HG03196 (cell line): Measurements from ENCODE around the gene THOC1.

ENCODE experiments used
- ATAC-seq: cut with Tn5 transposase; IDR thresholded peaks from one replicate; pipeline ENCODE4 v1.9.1; 2021; ENCODE audit not compliant: unreplicated experiment

Gene THOC1

GRCh38 chr18:220708-221107 is 47.1 kb downstream of the THOC1 start:
- no peak for ATAC-seq

DNA sequence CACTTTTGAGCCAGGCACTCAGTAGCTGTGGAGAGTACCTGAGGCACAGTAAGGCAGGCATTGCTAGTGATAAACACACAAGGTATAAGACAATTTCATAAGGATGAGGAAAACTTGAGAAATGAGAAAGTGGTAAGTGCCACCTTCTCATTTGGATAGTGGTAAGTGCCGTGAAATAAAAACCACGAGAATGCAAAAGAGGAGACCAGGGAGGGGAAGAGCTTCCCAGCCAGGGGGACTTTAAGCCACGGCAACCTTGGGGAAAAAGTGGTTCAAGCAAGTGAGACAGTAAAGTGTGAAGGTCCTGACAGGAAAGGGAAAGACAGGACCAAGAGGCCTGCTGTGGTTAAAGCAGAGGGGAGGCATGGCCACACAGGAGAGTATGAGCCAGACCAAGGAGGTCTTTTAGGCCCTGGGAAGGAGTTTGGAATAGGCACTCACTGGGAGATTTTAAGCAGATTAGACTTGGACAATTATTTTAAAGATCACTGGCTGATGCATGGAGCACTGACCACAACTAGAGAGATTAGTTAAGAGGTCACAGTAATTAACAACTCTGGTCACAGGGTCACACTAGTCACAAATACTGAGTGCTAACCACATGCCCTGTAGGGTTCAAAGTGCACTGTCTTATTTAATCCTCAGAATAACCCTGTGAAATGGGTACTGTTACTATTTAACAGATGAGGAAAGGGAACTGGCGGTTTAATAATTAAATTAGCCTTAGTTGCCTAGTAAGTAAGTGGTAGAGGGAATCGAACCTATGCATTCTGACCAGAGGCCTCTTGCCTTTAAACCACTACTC is 50.1 kb downstream of the THOC1 start:
- ATAC-seq, result no peak

DNA sequence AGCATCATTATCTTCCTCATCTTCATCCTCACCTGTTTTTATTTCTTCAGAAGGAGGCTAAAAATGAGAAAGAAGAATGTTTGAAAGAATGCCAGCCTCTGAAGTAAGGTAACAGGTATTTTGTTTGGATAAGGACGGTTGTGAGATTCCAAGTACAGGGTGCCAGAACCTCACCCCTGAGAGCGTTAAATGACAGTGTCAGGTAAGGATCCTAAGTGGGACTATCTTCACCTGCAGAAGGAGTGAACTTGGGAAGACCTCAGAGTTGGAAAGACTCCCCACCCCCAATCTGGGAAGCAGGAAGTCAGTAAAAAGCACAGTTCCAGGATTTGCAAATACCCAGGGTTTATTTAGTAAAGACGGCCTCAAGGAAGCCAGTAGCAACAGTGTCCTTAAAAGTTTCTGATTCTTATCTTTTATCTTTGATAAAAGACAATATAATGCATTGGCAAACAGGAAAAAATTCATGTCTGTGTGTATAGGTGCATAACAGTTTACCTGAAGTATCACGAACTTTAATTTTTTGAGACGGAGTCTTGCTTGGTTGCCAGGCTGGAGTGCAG is 52.3 kb downstream of the THOC1 start:
- ATAC-seq, result no peak

- no peak for ATAC-seq
Observed at GRCh38 chr18:213966-214365, 53.9 kb downstream of the THOC1 start.

- no peak for ATAC-seq
Observed at GRCh38 chr18:213505-213904, 54.3 kb downstream of the THOC1 start.

- ATAC-seq, result no peak
Observed at GRCh38 chr18:212780-213179, 55.1 kb downstream of the THOC1 start.

- no peak for ATAC-seq
Observed at GRCh38 chr18:211582-211981, 56.3 kb downstream of the THOC1 start.

GRCh38 chr18:210733-211132 is 57.1 kb downstream of the THOC1 start:
- ATAC-seq, result no peak

- ATAC-seq, result no peak
Observed at GRCh38 chr18:210075-210474, 57.8 kb downstream of the THOC1 start.

- no peak for ATAC-seq
Observed at GRCh38 chr18:199768-200167, 68.1 kb downstream of the THOC1 start.

DNA sequence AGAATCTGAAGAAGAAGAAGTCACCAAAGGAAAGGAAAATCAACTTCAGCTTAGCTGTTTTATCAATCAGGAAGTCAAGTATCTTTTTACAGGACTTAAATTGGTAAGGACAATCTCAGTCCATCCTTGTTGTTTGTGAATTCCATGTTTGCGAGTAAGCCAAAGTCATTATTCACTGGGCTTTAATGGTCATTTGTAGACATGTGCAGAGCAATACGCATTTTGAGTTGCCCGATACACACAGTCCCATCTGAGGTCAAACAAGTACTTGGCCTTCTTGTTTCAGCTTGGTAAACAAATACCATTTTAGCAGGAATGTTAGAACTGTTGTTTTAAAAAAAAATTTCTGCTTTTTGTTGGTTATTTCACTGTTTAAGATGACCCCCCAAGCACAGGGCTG is 68.6 kb downstream of the THOC1 start:
- no peak for ATAC-seq

DNA sequence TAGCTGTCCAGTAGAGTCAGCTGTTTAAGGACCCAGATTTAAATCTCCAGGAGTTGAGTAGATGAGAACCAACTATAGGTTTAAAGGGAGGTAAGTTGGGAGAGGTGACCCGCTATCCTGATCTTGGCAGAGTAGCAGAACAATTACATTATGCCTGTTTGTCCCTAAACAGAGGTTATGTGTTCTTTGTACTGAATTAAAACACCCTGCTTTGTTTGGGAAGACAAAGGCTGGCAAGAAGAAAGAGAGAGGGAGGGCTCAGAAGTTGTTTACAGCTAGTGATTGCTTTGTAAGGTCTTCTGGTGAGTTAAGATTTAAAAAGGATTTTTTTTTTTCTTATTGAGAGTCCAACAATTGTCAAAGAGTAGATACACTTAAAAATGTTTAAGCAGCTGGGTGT is 72.2 kb downstream of the THOC1 start:
- ATAC-seq, result no peak

- ATAC-seq, result no peak
Observed at GRCh38 chr18:192801-193200, 75.0 kb downstream of the THOC1 start.

DNA sequence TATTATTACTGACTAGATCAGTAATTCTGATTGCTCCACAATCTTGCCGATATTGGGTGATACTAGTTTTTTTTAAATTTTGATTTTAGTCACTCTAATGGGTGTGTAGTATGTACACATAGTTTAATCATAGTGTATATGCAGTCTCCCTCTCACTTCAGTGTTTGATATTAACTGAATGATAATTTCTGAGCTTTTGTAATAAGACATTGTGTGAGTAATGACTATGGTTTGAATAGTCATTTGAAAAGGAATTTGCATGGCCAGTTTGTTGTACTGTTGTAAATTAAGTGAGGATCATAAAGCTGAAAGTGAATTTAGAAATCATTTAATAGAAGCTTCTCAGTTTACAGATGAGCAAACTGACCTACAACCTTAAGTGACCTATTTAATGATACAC is 76.1 kb downstream of the THOC1 start:
- ATAC-seq, result no peak

DNA sequence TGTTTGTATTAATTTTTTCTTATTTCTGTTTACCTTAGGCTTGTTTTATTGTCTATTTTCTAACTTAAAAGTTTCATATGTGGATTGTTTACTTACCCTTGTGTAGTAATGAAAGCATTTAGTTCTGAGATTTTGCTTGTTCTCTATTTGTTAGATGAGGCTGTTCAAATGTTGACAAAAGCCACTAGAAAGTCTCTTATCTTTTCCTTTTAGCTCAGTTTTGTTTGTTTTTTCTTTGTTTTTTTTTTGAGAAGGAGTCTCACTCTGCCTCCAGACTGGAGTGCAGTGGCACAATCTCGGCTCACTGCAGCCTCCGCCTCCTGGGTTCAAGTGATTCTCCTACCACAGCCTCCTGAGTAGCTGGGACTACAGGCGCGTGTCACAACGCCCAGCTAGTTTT is 78.6 kb downstream of the THOC1 start:
- ATAC-seq, result no peak

DNA sequence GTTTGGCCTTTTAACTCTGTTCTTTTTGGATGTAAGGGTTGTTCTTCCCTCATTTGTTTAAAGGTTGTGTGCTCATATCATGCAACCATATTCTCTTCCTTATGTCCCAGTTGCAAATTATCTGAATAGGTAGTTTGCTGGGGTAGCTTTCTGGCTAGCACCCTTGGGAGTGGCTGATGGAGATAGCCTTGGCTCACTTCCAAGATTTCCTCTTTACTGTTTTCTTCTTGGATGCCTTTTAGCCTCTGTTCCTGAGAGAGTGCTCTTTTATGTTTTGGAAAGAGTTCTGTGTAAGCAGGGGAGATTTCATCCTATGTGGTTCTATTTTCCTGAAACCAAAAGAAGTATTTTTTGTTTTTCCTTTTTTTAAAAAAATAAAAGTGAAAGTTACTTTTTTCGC is 84.1 kb downstream of the THOC1 start:
- no peak for ATAC-seq

DNA sequence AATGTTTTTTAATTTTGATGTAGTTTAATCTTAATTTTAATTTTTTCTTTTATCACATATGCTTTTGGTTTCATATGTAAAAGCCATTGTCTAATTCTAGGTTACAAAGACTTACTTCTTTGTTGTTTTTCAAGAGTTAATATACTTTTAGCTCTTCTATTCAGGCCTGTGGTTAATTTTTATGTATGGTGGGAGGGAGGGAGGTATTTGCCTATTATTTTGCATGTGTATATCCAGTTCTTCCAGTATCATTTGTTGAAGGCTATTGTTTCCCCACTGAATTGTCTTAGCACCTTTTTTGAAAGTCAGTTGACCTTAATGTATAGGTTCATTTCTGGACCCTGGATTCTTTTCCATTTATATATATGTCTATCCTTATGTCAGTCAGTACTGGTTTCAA is 86.1 kb downstream of the THOC1 start:
- no peak for ATAC-seq

GRCh38 chr18:179499-179898 is 88.3 kb downstream of the THOC1 start:
- no peak for ATAC-seq

- ATAC-seq, result no peak
Observed at GRCh38 chr18:172361-172760, 95.5 kb downstream of the THOC1 start.
